GM21381 (cell line): ENCODE measurements around the gene ZDBF2.
A peak's percentile ranks its signal among the peaks of the same experiment; 100 is the strongest.
"Not testable (repeated sequence)": the region's sequence is repeated elsewhere in the genome, so short reads cannot be mapped to it uniquely, and the experiment has no call there.

Source experiments
- ATAC-seq: cut with Tn5 transposase; IDR thresholded peaks from one replicate; pipeline ENCODE4 v1.9.1; 2021; ENCODE audit warnings: mild to moderate bottlenecking, moderate library complexity; ENCODE audit not compliant: unreplicated experiment

ZDBF2 gene

GRCh38 chr2:206259376-206260187 is 14.9 kb upstream of the ZDBF2 start:
- no peak for ATAC-seq

GRCh38 chr2:206260188-206261012 is 14.1 kb upstream of the ZDBF2 start:
- ATAC-seq = peak; percentile 74

GRCh38 chr2:206263959-206264603 is 10.4 kb upstream of the ZDBF2 start:
- ATAC-seq = no peak

GRCh38 chr2:206266130-206267125 is 8.0 kb upstream of the ZDBF2 start:
- ATAC-seq = no peak

- ATAC-seq = no peak
These were observed 6.9 kb upstream of the ZDBF2 start for GRCh38 chr2:206267567-206267966.

GRCh38 chr2:206271065-206271464 is 3.4 kb upstream of the ZDBF2 start:
- no peak for ATAC-seq

- ATAC-seq = no peak
These were observed 558 bp upstream of the ZDBF2 start for GRCh38 chr2:206273905-206274304.

GRCh38 chr2:206275312-206276055 is 1.0 kb downstream of the ZDBF2 start:
- ATAC-seq = peak; percentile 27

GRCh38 chr2:206276169-206276942 is 1.9 kb downstream of the ZDBF2 start:
- ATAC-seq = no peak

- ATAC-seq = no peak
These were observed 3.0 kb downstream of the ZDBF2 start for GRCh38 chr2:206277503-206277902.

GRCh38 chr2:206282746-206283145 is 8.3 kb downstream of the ZDBF2 start:
- ATAC-seq = no peak

GRCh38 chr2:206287197-206287596 is 12.7 kb downstream of the ZDBF2 start:
- ATAC-seq = no peak

- no peak for ATAC-seq
These were observed 14.9 kb downstream of the ZDBF2 start for GRCh38 chr2:206289391-206289790.

GRCh38 chr2:206296128-206296527 is 21.7 kb downstream of the ZDBF2 start:
- ATAC-seq = no peak

GRCh38 chr2:206299608-206300007 is 25.1 kb downstream of the ZDBF2 start:
- not testable (repeated sequence) for ATAC-seq

- peak; percentile 84 for ATAC-seq
These were observed 31.2 kb downstream of the ZDBF2 start for GRCh38 chr2:206305523-206306245.

- no peak for ATAC-seq
These were observed 36.6 kb downstream of the ZDBF2 start for GRCh38 chr2:206311026-206311425.

- ATAC-seq = no peak
These were observed 41.7 kb downstream of the ZDBF2 start for GRCh38 chr2:206316141-206316540.
